Measurements from ENCODE around the gene CDC5L. TPM values are rescaled to one million over a fixed set of nuclear protein-coding genes. Genes with fewer than 3 reads are reported as not detected.

Gene CDC5L
- total and polyA plus RNA-seq, 7 experiments from 2014 or later = 14.5 to 25.4 (median 20.8) TPM

- H3K27ac ChIP-seq (ENCODE audit: low read depth, low read length) = no peak overlapping the region
- ATAC-seq (no peak), DNase-seq (no peak)
- Mint-ChIP-seq H3K9me3 (no peaks in the 10 kb centered on the region), H3K4me3 (no peak overlapping the region), H3K27ac (no peak overlapping the region), H3K27me3 (peaks cover 0 to 14% (median 5%) of the 10 kb centered on the region in 5 donors), H3K36me3 (no peaks in the 10 kb centered on the region), H3K4me1 (peaks cover 0 to 4% (median 0%) of the 10 kb centered on the region in 7 donors)
- no peaks in the 10 kb centered on the region for H3K9me3 ChIP-seq (ENCODE audit: control insufficient read depth in 2 of 3, low read length in 3 of 3)
- no peaks in the 10 kb centered on the region for H3K4me1 ChIP-seq (ENCODE audit: control insufficient read depth in 2 of 2, insufficient read depth in 2 of 2, low read length in 2 of 2)
- no peak overlapping the region for H3K4me3 ChIP-seq (ENCODE audit: low read length)
- ChIA-PET CTCF (no interaction called here), POLR2A (no interaction called here)
- H3K27me3 ChIP-seq (ENCODE audit: control insufficient read depth in 2 of 2, insufficient read depth in 2 of 2, low read length in 2 of 2) = no peaks in the 10 kb centered on the region
- H3K36me3 ChIP-seq (ENCODE audit: control insufficient read depth in 2 of 3, insufficient read depth in 3 of 3, low read length in 3 of 3) = no peaks in the 10 kb centered on the region
- intact Hi-C loops (cut with micrococcal nuclease) = no loop called here
These were observed 79.4 kb downstream of the CDC5L start for GRCh38 chr6:44466955-44467354.

GRCh38 chr6:44468835-44469234, 81.3 kb downstream of the CDC5L start:
- Mint-ChIP-seq H3K4me3 (no peak overlapping the region), H3K27ac (no peak overlapping the region), H3K9me3 (no peaks in the 10 kb centered on the region), H3K36me3 (no peaks in the 10 kb centered on the region), H3K27me3 (peaks cover 0 to 11% (median 4%) of the 10 kb centered on the region in 5 donors), H3K4me1 (peaks cover 0 to 4% (median 0%) of the 10 kb centered on the region in 7 donors)
- Histone ChIP-seq H3K4me1 (ENCODE audit: control insufficient read depth in 2 of 2, insufficient read depth in 2 of 2, low read length in 2 of 2) (no peaks in the 10 kb centered on the region), H3K4me3 (ENCODE audit: low read length) (no peak overlapping the region), H3K9me3 (ENCODE audit: control insufficient read depth in 2 of 3, low read length in 3 of 3) (no peaks in the 10 kb centered on the region), H3K27me3 (ENCODE audit: control insufficient read depth in 2 of 2, insufficient read depth in 2 of 2, low read length in 2 of 2) (no peaks in the 10 kb centered on the region), H3K36me3 (ENCODE audit: control insufficient read depth in 2 of 3, insufficient read depth in 3 of 3, low read length in 3 of 3) (no peaks in the 10 kb centered on the region), H3K27ac (ENCODE audit: low read depth, low read length) (no peak overlapping the region)
- intact Hi-C loops (cut with micrococcal nuclease) = no loop called here
- ChIA-PET POLR2A (no interaction called here), CTCF (no interaction called here)
- DNase-seq = no peak
- no peak for ATAC-seq

DNA sequence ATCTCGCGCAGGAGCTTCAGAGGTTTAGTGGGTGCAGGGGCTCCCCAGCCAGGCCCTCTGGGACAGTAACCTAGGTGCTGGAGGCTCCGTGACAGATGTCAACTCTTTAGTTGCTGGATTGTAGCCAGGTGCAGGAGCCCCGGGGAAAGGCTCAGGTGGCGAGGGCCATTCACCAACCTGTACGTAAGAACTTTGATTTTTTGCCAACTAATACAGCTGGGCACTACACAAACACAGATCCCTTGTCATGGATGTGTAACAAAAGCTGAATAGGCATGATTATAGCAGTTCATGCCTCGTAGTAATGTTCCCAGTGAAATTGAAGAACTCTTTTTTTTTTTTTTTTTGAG, 82.6 kb downstream of the CDC5L start:
- peaks cover 0 to 4% (median 0%) of the 10 kb centered on the region in 7 donors for H3K4me1 Mint-ChIP-seq
- no peak overlapping the region for H3K27ac ChIP-seq (ENCODE audit: low read depth, low read length)
- H3K4me3 Mint-ChIP-seq = no peak overlapping the region
- H3K36me3 ChIP-seq (ENCODE audit: control insufficient read depth in 2 of 3, insufficient read depth in 3 of 3, low read length in 3 of 3) = no peaks in the 10 kb centered on the region
- no peaks in the 10 kb centered on the region for H3K36me3 Mint-ChIP-seq
- H3K4me3 ChIP-seq (ENCODE audit: low read length) = no peak overlapping the region
- no peak for DNase-seq
- no peaks in the 10 kb centered on the region for H3K4me1 ChIP-seq (ENCODE audit: control insufficient read depth in 2 of 2, insufficient read depth in 2 of 2, low read length in 2 of 2)
- POLR2A ChIA-PET = no interaction called here
- peaks cover 0 to 13% (median 5%) of the 10 kb centered on the region in 5 donors for H3K27me3 Mint-ChIP-seq
- intact Hi-C loops (cut with micrococcal nuclease) = no loop called here
- no peaks in the 10 kb centered on the region for H3K9me3 Mint-ChIP-seq
- no peaks in the 10 kb centered on the region for H3K27me3 ChIP-seq (ENCODE audit: control insufficient read depth in 2 of 2, insufficient read depth in 2 of 2, low read length in 2 of 2)
- H3K9me3 ChIP-seq (ENCODE audit: control insufficient read depth in 2 of 3, low read length in 3 of 3) = no peaks in the 10 kb centered on the region
- ATAC-seq = no peak
- no peak overlapping the region for H3K27ac Mint-ChIP-seq
- CTCF ChIA-PET = interaction anchor here (0.6 to 1.7 kb wide), 3 partner anchors 1372 to 1747 kb away, joined by 3 to 10 read pairs (median 4); no protein-coding TSS in a partner anchor

DNA sequence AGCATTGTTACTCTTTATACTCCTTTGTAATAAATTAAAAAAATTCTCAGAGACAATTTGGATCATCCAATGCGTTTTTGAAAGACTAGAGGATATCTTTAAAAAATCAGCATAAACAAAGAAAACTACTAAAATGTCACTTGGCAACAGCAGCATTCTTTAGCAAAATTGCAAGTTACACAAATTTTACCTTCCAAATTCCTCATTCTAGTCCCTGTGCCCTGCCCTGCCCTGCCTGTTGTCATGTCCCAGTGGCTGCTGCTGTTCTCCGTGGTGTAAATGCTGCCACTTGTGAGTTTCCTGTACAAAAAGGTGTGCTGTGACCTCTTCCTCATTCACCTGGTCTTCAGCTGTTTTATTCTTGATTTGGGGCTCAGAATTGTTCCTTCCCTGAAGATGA, 83.2 kb downstream of the CDC5L start:
- POLR2A ChIA-PET = interaction anchor here (1.0 kb wide), 1 partner anchor 13 kb away, joined by 3 read pairs; no protein-coding TSS in a partner anchor
- H3K36me3 ChIP-seq (ENCODE audit: control insufficient read depth in 2 of 3, insufficient read depth in 3 of 3, low read length in 3 of 3) = no peaks in the 10 kb centered on the region
- H3K9me3 ChIP-seq (ENCODE audit: control insufficient read depth in 2 of 3, low read length in 3 of 3) = no peaks in the 10 kb centered on the region
- Mint-ChIP-seq H3K9me3 (no peaks in the 10 kb centered on the region), H3K4me1 (peaks cover 0 to 4% (median 0%) of the 10 kb centered on the region in 7 donors), H3K27ac (peak overlapping the region in 1 of 9 donors; percentile 49), H3K4me3 (no peak overlapping the region), H3K27me3 (peaks cover 0 to 14% (median 5%) of the 10 kb centered on the region in 5 donors), H3K36me3 (no peaks in the 10 kb centered on the region)
- DNase-seq (no peak), ATAC-seq (no peak)
- CTCF ChIA-PET = interaction anchor here (0.6 to 1.7 kb wide), 2 partner anchors 1453 to 1746 kb away, joined by 4 to 10 read pairs; no protein-coding TSS in a partner anchor
- H3K27me3 ChIP-seq (ENCODE audit: control insufficient read depth in 2 of 2, insufficient read depth in 2 of 2, low read length in 2 of 2) = no peaks in the 10 kb centered on the region
- H3K4me1 ChIP-seq (ENCODE audit: control insufficient read depth in 2 of 2, insufficient read depth in 2 of 2, low read length in 2 of 2) = peaks cover 0 to 4% of the 10 kb centered on the region in 2 donors
- no peak overlapping the region for H3K27ac ChIP-seq (ENCODE audit: low read depth, low read length)
- intact Hi-C loops (cut with micrococcal nuclease) = no loop called here
- no peak overlapping the region for H3K4me3 ChIP-seq (ENCODE audit: low read length)

GRCh38 chr6:44471271-44471981, 83.9 kb downstream of the CDC5L start:
- intact Hi-C loops (cut with micrococcal nuclease) = no loop called here
- Histone ChIP-seq H3K4me1 (ENCODE audit: control insufficient read depth in 2 of 2, insufficient read depth in 2 of 2, low read length in 2 of 2) (peaks cover 0 to 9% of the 10 kb centered on the region in 2 donors), H3K9me3 (ENCODE audit: control insufficient read depth in 2 of 3, low read length in 3 of 3) (no peaks in the 10 kb centered on the region), H3K4me3 (ENCODE audit: low read length) (no peak overlapping the region), H3K27me3 (ENCODE audit: control insufficient read depth in 2 of 2, insufficient read depth in 2 of 2, low read length in 2 of 2) (no peaks in the 10 kb centered on the region), H3K27ac (ENCODE audit: low read depth, low read length) (no peak overlapping the region), H3K36me3 (ENCODE audit: control insufficient read depth in 2 of 3, insufficient read depth in 3 of 3, low read length in 3 of 3) (no peaks in the 10 kb centered on the region)
- H3K4me1 Mint-ChIP-seq = peaks cover 0 to 4% (median 0%) of the 10 kb centered on the region in 7 donors
- ChIA-PET POLR2A (interaction anchor here (1.0 kb wide), 1 partner anchor 13 kb away, joined by 3 read pairs; no protein-coding TSS in a partner anchor), CTCF (no interaction called here)
- H3K27ac Mint-ChIP-seq = peak overlapping the region in 2 of 9 donors; percentile 26 to 49
- DNase-seq (peak in 1 of 9 donors; percentile 3), ATAC-seq (no peak)
- H3K9me3 Mint-ChIP-seq = no peaks in the 10 kb centered on the region
- H3K36me3 Mint-ChIP-seq = no peaks in the 10 kb centered on the region
- H3K27me3 Mint-ChIP-seq = peaks cover 0 to 14% (median 5%) of the 10 kb centered on the region in 5 donors
- H3K4me3 Mint-ChIP-seq = no peak overlapping the region

DNA sequence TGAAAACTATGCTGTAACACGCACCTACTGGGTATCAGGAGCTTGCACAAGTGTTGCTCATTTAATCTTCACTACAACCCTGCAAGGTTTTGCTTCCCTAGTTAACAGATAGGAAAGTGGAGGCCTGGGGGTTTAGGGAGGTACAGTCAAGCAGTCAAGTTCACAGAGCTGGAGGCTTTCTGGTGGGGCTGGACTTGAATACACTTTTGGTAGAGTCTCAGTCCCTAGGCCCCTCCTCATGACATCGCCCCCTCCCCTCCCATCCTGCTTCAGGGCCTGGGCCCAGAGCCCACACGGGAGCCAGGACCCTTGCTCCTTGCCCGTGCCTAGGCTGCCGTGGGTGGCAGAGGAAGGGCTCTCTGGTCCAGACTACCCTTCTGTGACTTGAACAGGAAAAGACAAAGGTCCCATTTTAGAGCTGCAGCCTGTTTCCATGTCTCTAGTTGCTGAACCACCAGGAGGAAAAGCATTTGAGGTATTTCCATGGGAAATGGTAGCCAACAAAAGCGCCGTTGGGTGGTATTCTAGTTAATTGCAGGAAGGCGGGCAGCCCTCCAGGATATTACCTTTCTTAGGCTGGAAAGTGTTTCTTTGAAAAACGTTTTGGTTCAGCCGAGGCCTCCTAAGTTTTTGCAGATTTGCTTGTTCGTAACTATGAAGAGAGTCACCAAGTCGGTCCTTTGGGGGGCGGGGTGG, 84.9 kb downstream of the CDC5L start:
- H3K4me1 ChIP-seq (ENCODE audit: control insufficient read depth in 2 of 2, insufficient read depth in 2 of 2, low read length in 2 of 2) = peaks cover 0 to 9% of the 10 kb centered on the region in 2 donors
- H3K36me3 ChIP-seq (ENCODE audit: control insufficient read depth in 2 of 3, insufficient read depth in 3 of 3, low read length in 3 of 3) = no peaks in the 10 kb centered on the region
- Mint-ChIP-seq H3K4me3 (no peak overlapping the region), H3K4me1 (peaks cover 0 to 4% (median 0%) of the 10 kb centered on the region in 7 donors), H3K27ac (peak overlapping the region in 1 of 9 donors; percentile 36), H3K27me3 (peaks cover 0 to 13% (median 0%) of the 10 kb centered on the region in 5 donors), H3K9me3 (no peaks in the 10 kb centered on the region), H3K36me3 (no peaks in the 10 kb centered on the region)
- DNase-seq = no peak
- no peaks in the 10 kb centered on the region for H3K9me3 ChIP-seq (ENCODE audit: control insufficient read depth in 2 of 3, low read length in 3 of 3)
- intact Hi-C loops (cut with micrococcal nuclease) = no loop called here
- ChIA-PET CTCF (interaction anchor here (0.7 kb wide), 2 partner anchors 1450 to 1618 kb away, joined by 3 to 4 read pairs; no protein-coding TSS in a partner anchor), POLR2A (no interaction called here)
- H3K27ac ChIP-seq (ENCODE audit: low read depth, low read length) = no peak overlapping the region
- no peak overlapping the region for H3K4me3 ChIP-seq (ENCODE audit: low read length)
- no peaks in the 10 kb centered on the region for H3K27me3 ChIP-seq (ENCODE audit: control insufficient read depth in 2 of 2, insufficient read depth in 2 of 2, low read length in 2 of 2)
- ATAC-seq = no peak

Measured in naive thymus-derived CD4-positive, alpha-beta T cell (primary cell).